GM20000 (cell line): ENCODE results near the gene DUSP22.

Source experiments
- DNase-seq: peaks from one replicate; pipeline ENCODE4 v3.0.0; 2012; ENCODE audit warnings: low spot score
- CTCF ChIP-seq: IDR thresholded peaks from 2 replicates; pipeline ENCODE4 v1.5.1; 2012; ENCODE audit warnings: mild to moderate bottlenecking, control low read depth; ENCODE audit errors: extremely low read depth, missing control alignments

DUSP22 gene

GRCh38 chr6:328924-329323, 36.6 kb downstream of the DUSP22 start:
- no peak for DNase-seq
- TF ChIP-seq CTCF = no peak

GRCh38 chr6:329888-330691, 37.8 kb downstream of the DUSP22 start:
- no peak for TF ChIP-seq CTCF
- DNase-seq = no peak

- DNase-seq = no peak
- TF ChIP-seq CTCF = no peak
Measured at GRCh38 chr6:330948-331347, 38.7 kb downstream of the DUSP22 start.

GRCh38 chr6:331622-332521, 39.6 kb downstream of the DUSP22 start:
- DNase-seq = peak; percentile 84
- TF ChIP-seq CTCF = peak; percentile 18

- no peak for TF ChIP-seq CTCF
- DNase-seq = no peak
Measured at GRCh38 chr6:332671-333070, 40.4 kb downstream of the DUSP22 start.

- DNase-seq = no peak
- no peak for TF ChIP-seq CTCF
Measured at GRCh38 chr6:333379-334002, 41.2 kb downstream of the DUSP22 start.
